GM12892 (cell line): Measurements from ENCODE around the gene KLF3.

ENCODE experiments used
- POLR2A ChIP-seq: IDR thresholded peaks from 2 replicates; pipeline ENCODE4 v1.6.1; 2011; ENCODE audit warnings: low read depth, low read length, control low read depth
- POLR2AphosphoS5 ChIP-seq: IDR thresholded peaks from 2 replicates; pipeline ENCODE4 v1.6.1; 2011; ENCODE audit warnings: low read depth, low read length, control low read depth
- TAF1 ChIP-seq: IDR thresholded peaks from 2 replicates; pipeline ENCODE4 v1.6.1; 2011; ENCODE audit warnings: low read depth, mild to moderate bottlenecking, control low read depth, low read length, borderline replicate concordance

DNA sequence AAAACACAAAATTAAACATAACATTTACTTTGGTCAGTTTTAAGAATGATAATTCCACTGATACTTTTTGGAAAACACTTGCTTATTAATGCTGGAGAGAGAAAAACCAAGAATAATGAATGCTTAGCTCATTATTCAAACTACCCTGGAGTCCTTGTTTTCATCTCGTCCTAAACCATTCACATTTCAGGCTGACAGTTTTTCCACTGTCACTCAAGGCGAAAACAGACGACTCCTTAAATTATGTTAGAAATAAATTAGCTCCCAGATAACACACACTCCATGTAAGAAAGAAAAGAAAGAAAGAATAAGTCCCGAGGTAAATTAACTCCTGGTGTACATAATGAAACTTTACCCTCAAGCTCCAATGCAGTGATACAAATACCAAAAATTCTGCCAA lies 85.3 kb downstream of the KLF3 start:
- TF ChIP-seq POLR2A (no peak), POLR2AphosphoS5 (no peak), TAF1 (no peak)
